Right lobe of liver (tissue), 4 donors: ENCODE results near the gene TMEM238.

Experiments
- POLR2A ChIP-seq: fragments of 450-650 bp; IDR thresholded peaks from one replicate; pipeline ENCODE4 v1.6.1; 2017; ENCODE audit warnings: antibody characterized with exemption, mild to moderate bottlenecking
- TF ChIP-seq, protein P1 (sequence below), 4 donors: fragments of 200-600 bp in 3 of 4; fragments of 450-650 bp in 1 of 4; IDR thresholded peaks; one replicate each; pipeline versions ENCODE4 v1.5.1 to v1.8.0; 2016 to 2022; ENCODE audit warnings: antibody characterized with exemption in 4 of 4, mild to moderate bottlenecking in 2 of 4
- donor health status: DM: no; HTN: no; CAD: no.
- donor health status: DM: no; HTN: no; CAD: no.
- donor health status: DM: no; HTN: yes; CAD: no.

DNA sequence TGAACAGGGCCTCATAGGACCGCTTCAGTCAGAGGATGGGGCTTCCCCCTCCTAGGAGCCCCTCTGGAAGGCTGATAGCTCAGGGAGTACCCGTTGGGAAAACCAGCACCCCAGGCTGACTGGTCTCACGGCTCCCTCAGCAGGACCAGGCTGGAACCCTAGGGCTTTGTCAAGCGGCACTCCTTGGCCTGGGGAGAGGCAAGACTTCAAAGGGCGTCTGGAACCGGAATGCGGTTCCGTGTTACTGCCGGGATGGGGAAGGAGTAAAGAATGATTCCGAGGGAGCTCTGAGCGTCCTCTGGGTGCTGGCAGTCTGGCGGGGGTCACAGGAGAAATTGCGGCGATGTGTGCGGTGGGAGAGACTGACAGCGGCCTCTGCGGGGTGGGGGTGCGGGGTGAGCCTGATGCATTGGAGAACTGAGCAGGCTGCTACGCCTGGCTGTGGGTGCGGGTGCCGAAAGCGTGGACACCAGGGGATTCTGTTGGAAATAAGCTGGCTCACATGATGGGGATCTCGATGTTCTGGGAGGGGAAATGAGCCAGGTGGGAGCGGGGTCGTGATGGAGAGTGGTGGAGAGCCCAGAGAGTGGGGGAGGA, 31.4 kb downstream of the TMEM238 start:
- TF ChIP-seq, protein P1, sequence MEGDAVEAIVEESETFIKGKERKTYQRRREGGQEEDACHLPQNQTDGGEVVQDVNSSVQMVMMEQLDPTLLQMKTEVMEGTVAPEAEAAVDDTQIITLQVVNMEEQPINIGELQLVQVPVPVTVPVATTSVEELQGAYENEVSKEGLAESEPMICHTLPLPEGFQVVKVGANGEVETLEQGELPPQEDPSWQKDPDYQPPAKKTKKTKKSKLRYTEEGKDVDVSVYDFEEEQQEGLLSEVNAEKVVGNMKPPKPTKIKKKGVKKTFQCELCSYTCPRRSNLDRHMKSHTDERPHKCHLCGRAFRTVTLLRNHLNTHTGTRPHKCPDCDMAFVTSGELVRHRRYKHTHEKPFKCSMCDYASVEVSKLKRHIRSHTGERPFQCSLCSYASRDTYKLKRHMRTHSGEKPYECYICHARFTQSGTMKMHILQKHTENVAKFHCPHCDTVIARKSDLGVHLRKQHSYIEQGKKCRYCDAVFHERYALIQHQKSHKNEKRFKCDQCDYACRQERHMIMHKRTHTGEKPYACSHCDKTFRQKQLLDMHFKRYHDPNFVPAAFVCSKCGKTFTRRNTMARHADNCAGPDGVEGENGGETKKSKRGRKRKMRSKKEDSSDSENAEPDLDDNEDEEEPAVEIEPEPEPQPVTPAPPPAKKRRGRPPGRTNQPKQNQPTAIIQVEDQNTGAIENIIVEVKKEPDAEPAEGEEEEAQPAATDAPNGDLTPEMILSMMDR (IDR thresholded peaks at IDR 0.05) = no peak
- no peak for TF ChIP-seq POLR2A
